HCT116 (cell line): ENCODE measurements around the gene RRAGD. TPM values are rescaled to one million over a fixed set of nuclear protein-coding genes. Genes with fewer than 3 reads are reported as not detected.

Experiments
- ATAC-seq: fragments of 200-7000 bp; cut with Tn5 transposase; 2 replicates; pipeline ENCODE4 v1.9.1; 2020; ENCODE audit warnings: mild to moderate bottlenecking, moderate library complexity
- BruUV-seq: library from RNA; stranded (reverse); fragments of 400-500 nt; replicated peaks from 2 replicates; lab custom pipeline; 2021; lab: Mats Ljungman, UMichigan
- CTCF ChIA-PET: fragments of 300-600 bp; sonication (Branson Sonifier 250); formaldehyde crosslinking; loops from one replicate; lab custom pipeline; 2021; ENCODE audit warnings: antibody characterized with exemption; lab: Charles Lee
- POLR2A ChIA-PET: fragments of 300-600, 350-600 bp; sonication (Branson Sonifier 250); formaldehyde crosslinking; loops from one replicate; lab custom pipeline; 2021; ENCODE audit warnings: antibody characterized with exemption; lab: Charles Lee
- RAD21 ChIA-PET, 2 experiments: fragments of 300-600 bp; sonication (Branson Sonifier 250); formaldehyde crosslinking; loops; one replicate each; lab custom pipeline; 2023; ENCODE audit warnings: low total read pairs in 2 of 2; ENCODE audit not compliant: uncharacterized antibody in 2 of 2, unreplicated experiment in 2 of 2, low non-redundant PET in 1 of 2; lab: Charles Lee
- DNase-seq: peaks from one replicate; pipeline ENCODE4 v3.0.0-alpha.2; 2010; ENCODE audit warnings: low read depth, low spot score
- H2AFZ ChIP-seq: fragments of 200-600 bp; shearing (Covaris generic), sonication (generic); 2 replicates; pipeline ENCODE4 v1.6.1; 2017; ENCODE audit warnings: low read depth, mixed run types, mixed read lengths, antibody characterized with exemption, low read length; ENCODE audit not compliant: poor library complexity, severe bottlenecking
- H3K27ac ChIP-seq: 2 replicates; pipeline ENCODE4 v1.5.1; 2012; ENCODE audit warnings: low read depth, low read length
- H3K27me3 ChIP-seq: fragments of 200-600 bp; sonication (generic); 2 replicates; pipeline ENCODE4 v1.6.1; 2016; ENCODE audit warnings: mixed run types, low read length, mixed read lengths; ENCODE audit not compliant: insufficient read depth
- H3K36me3 ChIP-seq, 2 experiments: fragments of 200-500 bp in 1 of 2; fragments of 200-600 bp in 1 of 2; sonication (Bioruptor generic) in 1 of 2; sonication (generic) in 1 of 2; 2 replicates each; pipeline versions ENCODE4 v1.5.1 to v1.6.1; 2014 to 2016; ENCODE audit warnings: low read length in 2 of 2, inconsistent platforms in 1 of 2, mixed read lengths in 1 of 2, mixed run types in 1 of 2; ENCODE audit not compliant: insufficient read depth in 2 of 2, control insufficient read depth in 1 of 2
- H3K4me1 ChIP-seq, 2 experiments: fragments of 200-600 bp in 1 of 2; sonication (generic) in 1 of 2; 2 replicates each; pipeline versions ENCODE4 v1.5.1 to v1.6.1; 2012 to 2017; ENCODE audit warnings: low read length in 2 of 2, inconsistent platforms in 1 of 2, mild to moderate bottlenecking in 1 of 2, mixed read lengths in 1 of 2, mixed run types in 1 of 2, moderate library complexity in 1 of 2; ENCODE audit not compliant: insufficient read depth in 2 of 2, control insufficient read depth in 1 of 2
- H3K4me2 ChIP-seq: fragments of 200-600 bp; sonication (generic); 2 replicates; pipeline ENCODE4 v1.6.1; 2017; ENCODE audit warnings: mixed run types, low read length, mixed read lengths
- H3K4me3 ChIP-seq, 2 experiments: fragments of 200-600 bp in 1 of 2; sonication (generic) in 1 of 2; replicated peaks in 1 of 2; 2 replicates each; pipeline ENCODE4 v1.5.1; 2011 to 2016; ENCODE audit warnings: low read length in 2 of 2, control low read depth in 1 of 2, low read depth in 1 of 2, mild to moderate bottlenecking in 1 of 2, mixed read lengths in 1 of 2, mixed run types in 1 of 2
- H3K79me2 ChIP-seq: fragments of 200-600 bp; sonication (generic); 2 replicates; pipeline ENCODE4 v1.6.1; 2017; ENCODE audit warnings: mild to moderate bottlenecking, mixed run types, low read length, moderate library complexity, mixed read lengths; ENCODE audit not compliant: insufficient read depth
- H3K9ac ChIP-seq: fragments of 200-600 bp; sonication (generic); 2 replicates; pipeline ENCODE4 v1.6.1; 2016; ENCODE audit warnings: low read length, mixed read lengths
- H3K9me2 ChIP-seq: fragments of 200-600 bp; sonication (generic), shearing (Covaris generic); 2 replicates; pipeline ENCODE4 v1.6.1; 2017; ENCODE audit warnings: mixed run types, mild to moderate bottlenecking, moderate library complexity; ENCODE audit not compliant: insufficient read depth
- H3K9me3 ChIP-seq, 2 experiments: fragments of 200-500 bp in 1 of 2; fragments of 200-600 bp in 1 of 2; sonication (Bioruptor generic) in 1 of 2; sonication (generic) in 1 of 2; 2 replicates each; pipeline ENCODE4 v1.6.1; 2014 to 2017; ENCODE audit warnings: low read length in 2 of 2, mixed read lengths in 2 of 2, inconsistent platforms in 1 of 2, low read depth in 1 of 2, mild to moderate bottlenecking in 1 of 2, mixed run types in 1 of 2, moderate library complexity in 1 of 2; ENCODE audit not compliant: control insufficient read depth in 1 of 2, insufficient read depth in 1 of 2
- H4K20me1 ChIP-seq: fragments of 200-600 bp; sonication (generic), shearing (Covaris generic); 2 replicates; pipeline ENCODE4 v1.6.1; 2017; ENCODE audit warnings: mixed run types, mild to moderate bottlenecking, moderate library complexity; ENCODE audit not compliant: insufficient read depth
- CEBPB ChIP-seq: IDR thresholded peaks from 2 replicates; pipeline ENCODE4 v1.6.1; 2012; ENCODE audit warnings: low read depth
- EZH2 ChIP-seq: fragments of 200-600 bp; sonication (generic); IDR thresholded peaks from 2 replicates; pipeline ENCODE4 v1.6.1; 2017; ENCODE audit warnings: antibody characterized with exemption, mixed run types
- EZH2phosphoT487 ChIP-seq: fragments of 200-600 bp; IDR thresholded peaks from 2 replicates; pipeline ENCODE4 v1.6.1; 2018; ENCODE audit warnings: antibody characterized with exemption, borderline replicate concordance
- FOSL1 ChIP-seq: IDR thresholded peaks from 2 replicates; pipeline ENCODE4 v1.6.1; 2012; ENCODE audit warnings: low read depth
- POLR2AphosphoS5 ChIP-seq: IDR thresholded peaks from 2 replicates; pipeline ENCODE4 v1.6.1; 2011; ENCODE audit warnings: mild to moderate bottlenecking, low read depth, low read length, moderate library complexity
- SIN3A ChIP-seq: IDR thresholded peaks from 2 replicates; pipeline ENCODE4 v1.6.1; 2012; ENCODE audit warnings: low read depth
- SP1 ChIP-seq: IDR thresholded peaks from 2 replicates; pipeline ENCODE4 v1.6.1; 2012; ENCODE audit warnings: low read depth
- TCF7L2 ChIP-seq: IDR thresholded peaks from 2 replicates; pipeline ENCODE4 v1.7.0; 2011; ENCODE audit warnings: borderline replicate concordance, inconsistent platforms; ENCODE audit not compliant: insufficient read depth, insufficient read length; ENCODE audit errors: extremely low read depth
- ZFX ChIP-seq: fragments of 450-650 bp; IDR thresholded peaks from 2 replicates; pipeline ENCODE4 v1.6.1; 2017
- intact Hi-C: fragments of 100-400 bp; cut with micrococcal nuclease; formaldehyde crosslinking; loops from 2 replicates; pipeline ENCODE4 v1.10.0; 2022
- total RNA-seq: library from RNA; stranded (reverse); gene quantifications from one replicate; pipeline ENCODE4 v1.2.1, GENCODE V29; 2021; ENCODE audit not compliant: unreplicated experiment
- TF ChIP-seq, protein P1 (sequence below): IDR thresholded peaks from 2 replicates; pipeline ENCODE4 v1.6.1; 2011; ENCODE audit warnings: mild to moderate bottlenecking, low read length, moderate library complexity; ENCODE audit not compliant: insufficient replicate concordance; ENCODE audit errors: extremely low read depth
- TF ChIP-seq, protein P2 (sequence below): IDR thresholded peaks from 2 replicates; pipeline ENCODE4 v1.6.1; 2012
- TF ChIP-seq, protein P3 (sequence below): IDR thresholded peaks from 2 replicates; pipeline ENCODE4 v1.6.1; 2012

Gene RRAGD
- total RNA-seq, 1 experiment from 2014 or later = 15.9 TPM

DNA sequence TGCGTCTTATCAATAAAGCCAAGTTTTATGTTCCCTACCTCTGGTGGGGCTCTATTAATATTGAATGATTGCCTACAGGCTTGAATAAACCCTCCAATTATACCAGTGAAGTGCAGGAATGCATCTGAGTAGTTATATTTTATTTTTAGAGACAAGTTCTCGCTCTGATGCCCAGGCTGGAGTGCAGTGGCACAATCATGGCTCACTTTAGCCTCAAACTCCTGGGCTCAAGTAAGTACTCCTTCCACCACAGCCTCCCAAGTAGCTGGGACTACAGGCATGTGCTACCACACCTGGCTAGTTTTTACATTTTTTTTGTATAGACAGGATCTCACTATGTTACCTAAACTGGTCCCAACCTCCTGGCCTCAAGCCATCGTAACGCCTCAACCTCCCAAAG lies 33.4 kb downstream of the RRAGD start:
- no peak overlapping the region for H3K4me2 ChIP-seq
- no peak overlapping the region for H2AFZ ChIP-seq
- no peak overlapping the region for H3K27ac ChIP-seq
- ChIA-PET CTCF (interaction anchor here (2.0 kb wide), 1 partner anchor 10 kb away, joined by 5 read pairs; no protein-coding TSS in a partner anchor), POLR2A (no interaction called here), RAD21 (no interaction called here)
- no peaks in the 10 kb centered on the region for H4K20me1 ChIP-seq
- DNase-seq (no peak), ATAC-seq (no peak)
- H3K9me2 ChIP-seq = no peaks in the 10 kb centered on the region
- no peaks in the 10 kb centered on the region for H3K27me3 ChIP-seq
- intact Hi-C loops = no loop called here
- H3K4me3 ChIP-seq = no peak overlapping the region
- BruUV-seq = no TSS peak
- H3K36me3 ChIP-seq = no peaks in the 10 kb centered on the region
- peaks cover 8 to 9% of the 10 kb centered on the region in 2 experiments for H3K4me1 ChIP-seq
- H3K9ac ChIP-seq = no peak overlapping the region
- TF ChIP-seq, protein P1, sequence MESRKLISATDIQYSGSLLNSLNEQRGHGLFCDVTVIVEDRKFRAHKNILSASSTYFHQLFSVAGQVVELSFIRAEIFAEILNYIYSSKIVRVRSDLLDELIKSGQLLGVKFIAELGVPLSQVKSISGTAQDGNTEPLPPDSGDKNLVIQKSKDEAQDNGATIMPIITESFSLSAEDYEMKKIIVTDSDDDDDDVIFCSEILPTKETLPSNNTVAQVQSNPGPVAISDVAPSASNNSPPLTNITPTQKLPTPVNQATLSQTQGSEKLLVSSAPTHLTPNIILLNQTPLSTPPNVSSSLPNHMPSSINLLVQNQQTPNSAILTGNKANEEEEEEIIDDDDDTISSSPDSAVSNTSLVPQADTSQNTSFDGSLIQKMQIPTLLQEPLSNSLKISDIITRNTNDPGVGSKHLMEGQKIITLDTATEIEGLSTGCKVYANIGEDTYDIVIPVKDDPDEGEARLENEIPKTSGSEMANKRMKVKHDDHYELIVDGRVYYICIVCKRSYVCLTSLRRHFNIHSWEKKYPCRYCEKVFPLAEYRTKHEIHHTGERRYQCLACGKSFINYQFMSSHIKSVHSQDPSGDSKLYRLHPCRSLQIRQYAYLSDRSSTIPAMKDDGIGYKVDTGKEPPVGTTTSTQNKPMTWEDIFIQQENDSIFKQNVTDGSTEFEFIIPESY = no peak
- TF ChIP-seq POLR2AphosphoS5 (no peak), ZFX (no peak), FOSL1 (no peak), SP1 (no peak), TCF7L2 (no peak), EZH2 (no peak), SIN3A (no peak), CEBPB (no peak), EZH2phosphoT487 (no peak)
- TF ChIP-seq, protein P2, sequence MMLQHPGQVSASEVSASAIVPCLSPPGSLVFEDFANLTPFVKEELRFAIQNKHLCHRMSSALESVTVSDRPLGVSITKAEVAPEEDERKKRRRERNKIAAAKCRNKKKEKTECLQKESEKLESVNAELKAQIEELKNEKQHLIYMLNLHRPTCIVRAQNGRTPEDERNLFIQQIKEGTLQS = no peak
- TF ChIP-seq, protein P3, sequence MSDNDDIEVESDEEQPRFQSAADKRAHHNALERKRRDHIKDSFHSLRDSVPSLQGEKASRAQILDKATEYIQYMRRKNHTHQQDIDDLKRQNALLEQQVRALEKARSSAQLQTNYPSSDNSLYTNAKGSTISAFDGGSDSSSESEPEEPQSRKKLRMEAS = no peak
- no peaks in the 10 kb centered on the region for H3K79me2 ChIP-seq
- no peaks in the 10 kb centered on the region for H3K9me3 ChIP-seq
